HEK293 (cell line): Measurements from ENCODE around the gene USP6NL.

Source experiments
- CTCF ChIA-PET: fragments of 350-600 bp; formaldehyde crosslinking; extraction: SDS; loops from one replicate; lab custom pipeline; 2021; ENCODE audit warnings: antibody characterized with exemption; lab: Yijun Ruan, JAX
- POLR2A ChIA-PET: fragments of 300-600 bp; formaldehyde crosslinking; extraction: SDS; loops from one replicate; lab custom pipeline; 2020; ENCODE audit warnings: antibody characterized with exemption, inconsistent platforms; lab: Yijun Ruan, JAX
- H3K27ac ChIP-seq: fragments of 200-500 bp; sonication (Bioruptor generic); 2 replicates; pipeline ENCODE4 v1.5.1; 2014; ENCODE audit warnings: low read depth, low read length, control low read depth, inconsistent platforms; ENCODE audit errors: extremely low read depth
- H3K36me3 ChIP-seq, 2 experiments: fragments of 200-500 bp in 1 of 2; sonication (Bioruptor generic) in 1 of 2; 1 replicate in 1 of 2; 2 replicates in 1 of 2; pipeline ENCODE4 v1.5.1; 2014 to 2017; ENCODE audit warnings: inconsistent platforms in 2 of 2, low read length in 2 of 2; ENCODE audit not compliant: control insufficient read depth in 2 of 2, insufficient read depth in 1 of 2
- H3K4me1 ChIP-seq: fragments of 200-500 bp; sonication (Bioruptor generic); 2 replicates; pipeline ENCODE4 v1.5.1; 2014; ENCODE audit warnings: mild to moderate bottlenecking, low read length, inconsistent platforms; ENCODE audit not compliant: control insufficient read depth, insufficient read depth
- H3K4me3 ChIP-seq: 2 replicates; pipeline ENCODE4 v1.5.1; 2011; ENCODE audit warnings: low read depth, mild to moderate bottlenecking, control low read depth, low read length, moderate library complexity
- H3K9me3 ChIP-seq: fragments of 200-500 bp; sonication (Bioruptor generic); 2 replicates; pipeline ENCODE4 v1.5.1; 2014; ENCODE audit warnings: low read depth, low read length, inconsistent platforms; ENCODE audit not compliant: control insufficient read depth, insufficient read depth
- GLIS1 ChIP-seq: fragments of 450-650 bp; formaldehyde crosslinking; IDR thresholded peaks from 2 replicates; pipeline ENCODE4 v1.5.1; 2016; ENCODE audit warnings: missing biosample characterization, missing genetic modification characterization
- HOXA7 ChIP-seq: sonication (generic); formaldehyde crosslinking; IDR thresholded peaks from 2 replicates; pipeline ENCODE4 v1.8.1; 2022; ENCODE audit warnings: missing genetic modification reagents, borderline replicate concordance
- OSR2 ChIP-seq: fragments of 450-650 bp; formaldehyde crosslinking; IDR thresholded peaks from 2 replicates; pipeline ENCODE4 v1.5.1; 2016; ENCODE audit warnings: missing biosample characterization, missing genetic modification characterization
- PRDM1 ChIP-seq: fragments of 450-650 bp; formaldehyde crosslinking; IDR thresholded peaks from 2 replicates; pipeline ENCODE4; 2016; ENCODE audit warnings: missing biosample characterization, missing genetic modification characterization
- PRDM2 ChIP-seq: fragments of 450-650 bp; formaldehyde crosslinking; IDR thresholded peaks from 2 replicates; pipeline ENCODE4 v1.5.1; 2016; ENCODE audit warnings: missing biosample characterization, missing genetic modification characterization, borderline replicate concordance
- WT1 ChIP-seq: fragments of 450-650 bp; formaldehyde crosslinking; IDR thresholded peaks from 2 replicates; pipeline ENCODE4 v1.5.1; 2016; ENCODE audit warnings: missing biosample characterization, missing genetic modification characterization
- ZNF335 ChIP-seq: fragments of 450-650 bp; formaldehyde crosslinking; conservative IDR thresholded peaks from 2 replicates; pipeline ENCODE4 v1.5.1; 2016; ENCODE audit warnings: missing biosample characterization, missing genetic modification characterization
- ZNF423 ChIP-seq: fragments of 450-650 bp; formaldehyde crosslinking; IDR thresholded peaks from 2 replicates; pipeline ENCODE4 v1.5.1; 2016; ENCODE audit warnings: missing biosample characterization, missing genetic modification characterization
- ZNF501 ChIP-seq: fragments of 450-650 bp; formaldehyde crosslinking; IDR thresholded peaks from 2 replicates; pipeline ENCODE4 v1.5.1; 2016; ENCODE audit warnings: missing biosample characterization, missing genetic modification characterization
- ZNF596 ChIP-seq: fragments of 450-650 bp; IDR thresholded peaks from 2 replicates; pipeline ENCODE4 v1.5.0; 2018; ENCODE audit warnings: missing biosample characterization, mild to moderate bottlenecking, missing genetic modification characterization, moderate library complexity
- ZNF600 ChIP-seq: fragments of 450-650 bp; formaldehyde crosslinking; IDR thresholded peaks from 2 replicates; pipeline ENCODE4 v1.5.1; 2016; ENCODE audit warnings: missing biosample characterization, missing genetic modification characterization

The USP6NL gene

DNA sequence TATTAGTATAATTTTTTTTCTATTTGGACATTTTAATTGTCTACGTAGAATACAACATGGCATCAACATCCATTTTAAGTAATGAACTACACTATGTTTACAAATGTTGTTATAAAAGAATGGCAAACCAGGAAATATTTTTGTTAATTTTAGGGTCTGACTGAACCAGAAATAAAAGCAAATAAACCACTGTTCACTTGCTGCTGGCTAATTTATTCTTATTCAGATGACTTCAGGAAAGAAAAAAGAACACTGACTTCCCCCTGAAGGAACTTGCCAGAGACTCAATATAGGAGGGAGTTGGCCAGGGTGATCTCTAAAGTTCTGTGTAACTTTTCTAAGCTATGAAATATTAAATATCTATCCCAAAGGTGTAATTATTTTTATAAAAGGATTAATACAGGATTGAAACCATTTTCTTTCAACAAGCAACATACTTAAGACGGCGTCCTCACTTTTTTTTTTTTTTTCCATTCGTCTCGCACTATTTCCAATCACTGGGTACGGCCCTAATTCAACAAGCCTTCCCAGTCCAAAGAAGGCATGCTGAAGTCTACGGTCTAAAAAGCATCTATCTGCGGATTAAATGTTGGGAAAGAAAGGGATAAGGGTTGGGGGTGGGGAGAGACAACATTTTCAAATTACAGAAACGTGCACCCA lies 1.2 kb downstream of the USP6NL start (continued):
- no peak for TF ChIP-seq ZNF423
- TF ChIP-seq, all 188 proteins: peak for 5

- Histone ChIP-seq H3K36me3 (no peaks in the 10 kb centered on the region), H3K4me1 (peaks cover 8% of the 10 kb centered on the region; the same call in 1 of the 2 replicates), H3K4me3 (no peak overlapping the region), H3K27ac (no peak overlapping the region), H3K9me3 (no peaks in the 10 kb centered on the region)
- TF ChIP-seq ZNF501 (tag by site-specific recombination) (no peak), ZNF335 (tag by site-specific recombination) (peak; percentile 11; the same call in 1 of the 2 replicates), WT1 (tag by site-specific recombination) (0 out of 2 replicates have a peak, but pooled peaks have one; percentile 22), PRDM1 (tag by site-specific recombination) (0 out of 2 replicates have a peak, but pooled peaks have one; percentile 34), OSR2 (tag by site-specific recombination) (peak; percentile 41; the same call in 1 of the 2 replicates)
- ChIA-PET CTCF (interaction anchor here (0.7 to 0.9 kb wide), 2 partner anchors 148 kb away, joined by 3 to 11 read pairs; no protein-coding TSS in a partner anchor), POLR2A (interaction anchor here (0.5 to 0.7 kb wide), 2 partner anchors 134 to 595 kb away, joined by 3 to 8 read pairs; no protein-coding TSS in a partner anchor)
These were observed 1.9 kb downstream of the USP6NL start for GRCh38 chr10:11609492-11610093.

- Histone ChIP-seq H3K36me3 (no peaks in the 10 kb centered on the region), H3K27ac (no peak overlapping the region), H3K9me3 (no peaks in the 10 kb centered on the region), H3K4me1 (peaks cover 8% of the 10 kb centered on the region; the same call in 1 of the 2 replicates), H3K4me3 (no peak overlapping the region)
- TF ChIP-seq PRDM2 (tag by site-specific recombination) (no peak), GLIS1 (tag by site-specific recombination) (0 out of 2 replicates have a peak, but pooled peaks have one; percentile 7), ZNF596 (0 out of 2 replicates have a peak, but pooled peaks have one; percentile 9)
- CTCF ChIA-PET, result interaction anchor here (0.7 to 0.9 kb wide), 2 partner anchors 30 to 148 kb away, joined by 3 read pairs; no protein-coding TSS in a partner anchor
- POLR2A ChIA-PET, result no interaction called here
These were observed 2.4 kb downstream of the USP6NL start for GRCh38 chr10:11609052-11609451.

GRCh38 chr10:11608159-11609013 lies 3.1 kb downstream of the USP6NL start:
- Histone ChIP-seq H3K9me3 (no peaks in the 10 kb centered on the region), H3K36me3 (no peaks in the 10 kb centered on the region), H3K4me3 (no peak overlapping the region), H3K27ac (no peak overlapping the region), H3K4me1 (peaks cover 8% of the 10 kb centered on the region)
- peak; percentile 74 for TF ChIP-seq ZNF600 (tag by site-specific recombination)
- TF ChIP-seq HOXA7, result no peak
- peak; percentile 88 for TF ChIP-seq WT1 (tag by site-specific recombination)
- ChIA-PET POLR2A (no interaction called here), CTCF (interaction anchor here (0.5 to 0.9 kb wide), 3 partner anchors 9 to 149 kb away, joined by 3 read pairs; no protein-coding TSS in a partner anchor)
